Activated naive CD4-positive, alpha-beta T cell treated with anti-CD3 and anti-CD28 coated beads, Interleukin-2, amount 50 U/mL, for 24 hours (primary cell): ENCODE results near the gene CNTNAP2.
"Not testable (repeated sequence)": the region's sequence is repeated elsewhere in the genome, so short reads cannot be mapped to it uniquely, and the experiment has no call there.

Experiments
- H3K27ac Mint-ChIP-seq: one replicate; pipeline ENCODE4 v1.8.0; 2021; ENCODE audit warnings: mild to moderate bottlenecking, mixed read lengths
- H3K27me3 Mint-ChIP-seq: one replicate; pipeline ENCODE4 v1.8.0; 2021; ENCODE audit warnings: mixed read lengths
- H3K36me3 Mint-ChIP-seq: one replicate; pipeline ENCODE4 v1.8.0; 2021; ENCODE audit warnings: mixed read lengths
- H3K4me1 Mint-ChIP-seq: one replicate; pipeline ENCODE4 v1.8.0; 2021; ENCODE audit warnings: mixed read lengths
- H3K4me3 Mint-ChIP-seq: one replicate; pipeline ENCODE4 v1.8.0; 2021; ENCODE audit warnings: mild to moderate bottlenecking, mixed read lengths
- H3K9me3 Mint-ChIP-seq: one replicate; pipeline ENCODE4 v1.8.0; 2021; ENCODE audit warnings: mixed read lengths

Gene CNTNAP2

DNA sequence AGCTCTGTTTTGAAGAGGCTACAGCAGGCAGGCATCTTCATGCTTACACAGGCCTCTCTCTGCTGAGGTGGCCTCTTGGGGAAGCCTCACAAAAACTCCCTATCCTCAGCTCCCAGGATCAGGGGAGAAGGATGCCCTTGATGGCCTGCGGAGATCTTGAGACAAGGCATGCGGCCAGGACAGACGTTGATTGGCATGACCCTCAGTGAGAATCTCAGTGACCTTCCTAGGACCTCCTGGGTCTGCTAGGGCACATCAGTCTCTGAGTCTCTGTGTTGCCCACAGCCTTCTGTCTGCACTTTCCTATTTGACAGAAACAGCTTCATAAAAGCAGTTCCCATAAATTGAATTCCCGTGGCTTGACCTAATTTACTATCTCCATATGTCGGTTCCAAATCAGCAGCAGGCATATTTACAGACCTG is 1468.2 kb downstream of the CNTNAP2 start:
- no peak overlapping the region for H3K27ac Mint-ChIP-seq

DNA sequence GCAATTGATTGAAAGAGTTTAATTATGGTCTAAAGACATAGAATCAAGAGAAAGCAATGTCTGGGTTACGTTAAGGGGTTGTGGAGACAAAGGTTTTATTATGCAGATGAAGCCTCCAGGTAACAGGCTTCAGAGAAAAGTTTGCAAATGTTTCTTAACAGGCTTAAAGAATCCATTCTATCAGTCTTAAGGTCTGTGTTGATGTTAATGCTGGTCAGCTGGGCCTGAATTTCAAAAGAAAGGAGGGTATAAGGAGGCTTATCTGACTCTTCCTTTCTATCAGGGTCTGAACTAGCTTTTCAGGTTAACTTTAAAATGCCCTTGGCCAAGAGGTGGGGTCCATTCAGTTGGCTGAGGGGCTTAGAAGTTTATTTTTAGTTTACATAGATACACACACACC is 1469.5 kb downstream of the CNTNAP2 start:
- no peaks in the 10 kb centered on the region for H3K27me3 Mint-ChIP-seq
- no peak overlapping the region for H3K4me3 Mint-ChIP-seq
- no peaks in the 10 kb centered on the region for H3K36me3 Mint-ChIP-seq
- no peak overlapping the region for H3K27ac Mint-ChIP-seq
- H3K9me3 Mint-ChIP-seq = no peaks in the 10 kb centered on the region
- H3K4me1 Mint-ChIP-seq = no peaks in the 10 kb centered on the region

More for the DNA sequence above, 1468.2 kb downstream of the CNTNAP2 start:
- Mint-ChIP-seq H3K4me1 (no peaks in the 10 kb centered on the region), H3K36me3 (no peaks in the 10 kb centered on the region), H3K9me3 (no peaks in the 10 kb centered on the region), H3K4me3 (no peak overlapping the region), H3K27me3 (no peaks in the 10 kb centered on the region)

- H3K4me3 Mint-ChIP-seq = no peak overlapping the region
- no peaks in the 10 kb centered on the region for H3K9me3 Mint-ChIP-seq
- no peak overlapping the region for H3K27ac Mint-ChIP-seq
- H3K4me1 Mint-ChIP-seq = no peaks in the 10 kb centered on the region
- no peaks in the 10 kb centered on the region for H3K27me3 Mint-ChIP-seq
- no peaks in the 10 kb centered on the region for H3K36me3 Mint-ChIP-seq
Observed at GRCh38 chr7:147586526-147586925, 1469.9 kb downstream of the CNTNAP2 start.

- Mint-ChIP-seq H3K36me3 (no peaks in the 10 kb centered on the region), H3K9me3 (peaks cover 8% of the 10 kb centered on the region), H3K27ac (no peak overlapping the region), H3K4me1 (no peaks in the 10 kb centered on the region), H3K4me3 (no peak overlapping the region), H3K27me3 (no peaks in the 10 kb centered on the region)
Observed at GRCh38 chr7:147593271-147594057, 1476.9 kb downstream of the CNTNAP2 start.

GRCh38 chr7:147595042-147595441 is 1478.4 kb downstream of the CNTNAP2 start:
- Mint-ChIP-seq H3K4me1 (no peaks in the 10 kb centered on the region), H3K36me3 (no peaks in the 10 kb centered on the region), H3K4me3 (no peak overlapping the region), H3K27me3 (no peaks in the 10 kb centered on the region), H3K27ac (no peak overlapping the region), H3K9me3 (peaks cover 12% of the 10 kb centered on the region)

GRCh38 chr7:147598687-147599086 is 1482.1 kb downstream of the CNTNAP2 start:
- H3K4me3 Mint-ChIP-seq = not testable (repeated sequence)

GRCh38 chr7:147605323-147605722 is 1488.7 kb downstream of the CNTNAP2 start:
- no peaks in the 10 kb centered on the region for H3K27me3 Mint-ChIP-seq
- no peak overlapping the region for H3K27ac Mint-ChIP-seq
- no peaks in the 10 kb centered on the region for H3K36me3 Mint-ChIP-seq
- H3K4me1 Mint-ChIP-seq = no peaks in the 10 kb centered on the region
- no peak overlapping the region for H3K4me3 Mint-ChIP-seq
- H3K9me3 Mint-ChIP-seq = peaks cover 5% of the 10 kb centered on the region

More at GRCh38 chr7:147598687-147599086, 1482.1 kb downstream of the CNTNAP2 start:
- H3K4me1 Mint-ChIP-seq, H3K36me3 Mint-ChIP-seq, H3K27me3 Mint-ChIP-seq, H3K27ac Mint-ChIP-seq: not testable (repeated sequence)
- peaks cover 20% of the 10 kb centered on the region for H3K9me3 Mint-ChIP-seq

- H3K36me3 Mint-ChIP-seq = no peaks in the 10 kb centered on the region
- H3K27ac Mint-ChIP-seq = no peak overlapping the region
- H3K4me3 Mint-ChIP-seq = no peak overlapping the region
Observed at GRCh38 chr7:147607157-147607800, 1490.7 kb downstream of the CNTNAP2 start.

GRCh38 chr7:147611431-147611830 is 1494.8 kb downstream of the CNTNAP2 start:
- peaks cover 1% of the 10 kb centered on the region for H3K36me3 Mint-ChIP-seq
- H3K9me3 Mint-ChIP-seq = peaks cover 8% of the 10 kb centered on the region
- H3K27me3 Mint-ChIP-seq = no peaks in the 10 kb centered on the region

More at GRCh38 chr7:147607157-147607800, 1490.7 kb downstream of the CNTNAP2 start:
- Mint-ChIP-seq H3K4me1 (no peaks in the 10 kb centered on the region), H3K9me3 (no peaks in the 10 kb centered on the region), H3K27me3 (no peaks in the 10 kb centered on the region)

DNA sequence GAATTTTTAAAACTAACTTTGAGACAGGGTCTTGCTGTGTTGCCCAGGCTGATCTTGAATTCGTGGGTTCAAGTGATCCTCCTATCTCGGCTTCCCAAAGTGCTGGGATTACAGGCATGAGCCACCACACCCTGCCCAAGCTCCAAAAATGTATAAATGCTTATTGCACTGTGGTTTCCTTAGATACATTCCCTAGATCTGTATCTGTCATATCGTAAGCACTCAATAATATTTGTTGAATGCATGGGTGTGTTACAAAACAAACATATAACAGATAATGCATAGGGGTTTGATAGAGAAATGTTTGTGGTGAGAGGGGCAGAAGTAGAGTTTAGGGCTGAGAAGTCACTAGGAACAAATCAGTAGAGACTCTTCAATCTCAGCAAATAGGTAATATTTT is 1518.7 kb downstream of the CNTNAP2 start:
- H3K4me3 Mint-ChIP-seq = no peak overlapping the region
- no peaks in the 10 kb centered on the region for H3K4me1 Mint-ChIP-seq
- no peaks in the 10 kb centered on the region for H3K36me3 Mint-ChIP-seq
- no peak overlapping the region for H3K27ac Mint-ChIP-seq
- H3K27me3 Mint-ChIP-seq = no peaks in the 10 kb centered on the region
- peaks cover 11% of the 10 kb centered on the region for H3K9me3 Mint-ChIP-seq

More at GRCh38 chr7:147611431-147611830, 1494.8 kb downstream of the CNTNAP2 start:
- Mint-ChIP-seq H3K27ac (no peak overlapping the region), H3K4me3 (no peak overlapping the region), H3K4me1 (no peaks in the 10 kb centered on the region)

DNA sequence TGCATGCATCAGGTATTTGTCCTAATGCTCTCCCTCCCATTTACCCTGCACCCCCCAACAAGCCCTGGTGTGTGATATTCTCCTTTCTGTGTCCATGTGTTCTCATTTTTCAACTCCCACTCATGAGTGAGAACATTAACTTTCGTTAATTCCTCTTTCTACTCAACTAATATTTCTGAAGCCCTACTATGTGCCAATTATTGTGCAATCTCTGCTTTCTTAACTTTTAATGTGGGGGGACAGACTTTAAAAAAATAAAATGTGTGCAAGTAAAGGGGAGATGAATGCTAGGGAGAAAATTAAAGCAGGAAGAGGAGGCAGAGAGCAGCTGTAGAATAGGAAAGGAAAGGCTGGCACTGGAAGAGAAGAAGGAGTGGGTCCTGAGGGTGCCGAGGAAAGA is 1520.0 kb downstream of the CNTNAP2 start:
- H3K4me1 Mint-ChIP-seq = no peaks in the 10 kb centered on the region
- H3K9me3 Mint-ChIP-seq = peaks cover 14% of the 10 kb centered on the region

DNA sequence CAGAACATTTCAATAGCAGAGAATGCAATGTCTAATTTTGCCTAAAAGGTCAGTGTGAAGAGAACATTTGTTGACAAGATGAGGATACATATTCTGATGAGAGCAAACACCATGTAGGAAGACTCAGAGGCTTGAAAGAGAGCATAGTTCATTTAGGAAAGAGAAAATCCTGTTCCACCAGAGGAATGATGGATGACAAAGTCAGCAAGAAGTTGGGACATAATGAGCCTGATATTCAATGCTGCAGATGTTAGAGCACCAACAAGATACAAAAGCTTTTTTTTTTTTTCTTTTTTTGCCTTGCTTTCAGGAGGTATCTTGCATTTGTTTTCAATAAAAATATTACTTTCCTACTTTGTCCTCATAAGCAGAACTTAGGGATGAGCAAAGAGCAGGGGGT is 1522.0 kb downstream of the CNTNAP2 start:
- H3K36me3 Mint-ChIP-seq = no peaks in the 10 kb centered on the region
- no peaks in the 10 kb centered on the region for H3K27me3 Mint-ChIP-seq
- H3K27ac Mint-ChIP-seq = no peak overlapping the region
- H3K4me3 Mint-ChIP-seq = no peak overlapping the region
- peaks cover 13% of the 10 kb centered on the region for H3K9me3 Mint-ChIP-seq
- H3K4me1 Mint-ChIP-seq = no peaks in the 10 kb centered on the region

More for the DNA sequence above, 1520.0 kb downstream of the CNTNAP2 start:
- Mint-ChIP-seq H3K27ac (no peak overlapping the region), H3K36me3 (no peaks in the 10 kb centered on the region), H3K4me3 (no peak overlapping the region), H3K27me3 (no peaks in the 10 kb centered on the region)

DNA sequence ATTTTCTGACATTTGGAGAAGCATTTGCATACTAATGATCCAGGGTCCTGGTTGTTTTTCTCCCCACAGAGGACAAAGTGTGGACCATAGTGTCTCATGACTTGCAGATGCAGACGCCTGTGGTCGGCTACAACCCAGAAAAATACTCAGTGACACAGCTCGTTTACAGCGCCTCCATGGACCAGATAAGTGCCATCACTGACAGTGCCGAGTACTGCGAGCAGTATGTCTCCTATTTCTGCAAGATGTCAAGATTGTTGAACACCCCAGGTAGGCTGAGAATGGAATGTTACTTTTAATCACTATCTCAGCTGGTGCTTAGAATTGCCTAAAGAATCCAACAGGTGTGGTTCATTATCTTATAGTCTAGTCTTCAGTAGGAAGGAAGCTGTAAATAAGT is 1522.4 kb downstream of the CNTNAP2 start:
- H3K27ac Mint-ChIP-seq = no peak overlapping the region
- no peaks in the 10 kb centered on the region for H3K4me1 Mint-ChIP-seq
- H3K4me3 Mint-ChIP-seq = no peak overlapping the region
- peaks cover 9% of the 10 kb centered on the region for H3K9me3 Mint-ChIP-seq
- no peaks in the 10 kb centered on the region for H3K36me3 Mint-ChIP-seq
- H3K27me3 Mint-ChIP-seq = no peaks in the 10 kb centered on the region

DNA sequence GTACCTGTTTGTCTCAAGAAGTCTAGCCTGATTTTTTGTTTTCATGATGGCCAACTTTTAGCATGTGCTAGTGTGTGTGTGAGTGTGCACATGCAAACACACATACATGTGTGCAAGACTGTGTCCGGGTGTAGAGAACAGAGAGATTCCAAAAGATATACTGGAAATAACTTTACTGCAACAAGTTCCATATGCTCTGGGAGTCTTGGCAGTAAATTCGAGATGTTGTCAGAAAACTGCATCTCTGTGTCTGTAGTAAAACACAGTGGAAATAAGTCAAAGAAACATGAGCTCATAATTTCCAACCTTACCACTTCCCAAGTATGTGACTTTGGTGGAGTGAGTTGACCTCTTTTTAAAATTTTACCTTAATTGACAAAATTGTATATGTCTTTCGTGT is 1523.2 kb downstream of the CNTNAP2 start:
- no peak overlapping the region for H3K27ac Mint-ChIP-seq
- H3K4me3 Mint-ChIP-seq = no peak overlapping the region
- H3K36me3 Mint-ChIP-seq = no peaks in the 10 kb centered on the region
- no peaks in the 10 kb centered on the region for H3K4me1 Mint-ChIP-seq
- H3K27me3 Mint-ChIP-seq = no peaks in the 10 kb centered on the region
- H3K9me3 Mint-ChIP-seq = peaks cover 9% of the 10 kb centered on the region

GRCh38 chr7:147640821-147641220 is 1524.2 kb downstream of the CNTNAP2 start:
- no peaks in the 10 kb centered on the region for H3K27me3 Mint-ChIP-seq
- no peak overlapping the region for H3K4me3 Mint-ChIP-seq
- peaks cover 9% of the 10 kb centered on the region for H3K9me3 Mint-ChIP-seq
- H3K4me1 Mint-ChIP-seq = no peaks in the 10 kb centered on the region
- H3K27ac Mint-ChIP-seq = no peak overlapping the region
- no peaks in the 10 kb centered on the region for H3K36me3 Mint-ChIP-seq

DNA sequence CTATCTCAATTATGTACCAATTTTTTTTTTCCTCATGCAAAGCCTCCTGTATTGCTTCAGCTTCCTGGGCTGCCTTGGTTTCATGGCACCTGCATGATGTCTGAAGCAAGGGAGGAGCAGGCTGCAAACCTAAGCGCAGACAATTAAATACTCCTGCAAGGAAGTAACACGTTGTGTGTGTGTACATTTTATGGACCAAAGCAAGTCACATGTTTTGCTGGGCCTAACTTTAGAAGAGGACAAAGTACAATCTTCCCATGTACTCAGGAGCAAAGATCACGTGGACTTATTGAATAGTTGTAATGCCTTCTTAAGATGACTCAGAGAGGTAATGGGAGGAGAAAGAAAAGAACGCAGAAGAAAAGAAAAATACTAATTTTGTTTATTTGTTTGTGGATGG is 1530.0 kb downstream of the CNTNAP2 start:
- no peaks in the 10 kb centered on the region for H3K27me3 Mint-ChIP-seq
- H3K4me1 Mint-ChIP-seq = no peaks in the 10 kb centered on the region
- no peak overlapping the region for H3K4me3 Mint-ChIP-seq
- H3K36me3 Mint-ChIP-seq = no peaks in the 10 kb centered on the region
- peaks cover 6% of the 10 kb centered on the region for H3K9me3 Mint-ChIP-seq
- H3K27ac Mint-ChIP-seq = no peak overlapping the region
